Tibial nerve (tissue), 4 donors: Measurements from ENCODE around the gene UCHL1. TPM values are rescaled to one million over a fixed set of nuclear protein-coding genes. Genes with fewer than 3 reads are reported as not detected.

Experiments used
- DNase-seq, 2 donors: peaks; one replicate each; pipeline ENCODE4 v3.0.0-alpha.2; 2019; ENCODE audit warnings: low spot score in 2 of 2
- H3K27ac ChIP-seq, 4 donors: fragments of 200-600 bp; sonication (generic) in 3 of 4; one replicate each; pipeline ENCODE4 v1.5.1; 2017 to 2019; ENCODE audit warnings: mild to moderate bottlenecking in 1 of 4
- H3K27me3 ChIP-seq, 2 donors: fragments of 200-600 bp; sonication (generic) in 1 of 2; one replicate each; pipeline versions ENCODE4 v1.5.1 to v1.6.0; 2017 to 2019
- H3K36me3 ChIP-seq, 3 donors: fragments of 200-600 bp; sonication (generic); one replicate each; pipeline ENCODE4 v1.5.1; 2018 to 2019
- H3K4me1 ChIP-seq, 4 donors: fragments of 200-600 bp; sonication (generic) in 3 of 4; one replicate each; pipeline ENCODE4 v1.5.1; 2017 to 2019
- H3K4me3 ChIP-seq, 4 donors: fragments of 200-600 bp; sonication (generic) in 3 of 4; one replicate each; pipeline ENCODE4 v1.5.1; 2017 to 2019; ENCODE audit warnings: mild to moderate bottlenecking in 1 of 4, moderate library complexity in 1 of 4
- H3K9me3 ChIP-seq, 4 donors: fragments of 200-600 bp; sonication (generic) in 3 of 4; one replicate each; pipeline ENCODE4 v1.5.1; 2017 to 2019
- EP300 ChIP-seq, 2 donors: sonication (generic); formaldehyde crosslinking; IDR thresholded peaks; one replicate each; pipeline ENCODE4 v1.6.1; 2017; ENCODE audit warnings: antibody characterized with exemption in 2 of 2, mild to moderate bottlenecking in 1 of 2
- POLR2A ChIP-seq, 2 donors: fragments of 450-650 bp; IDR thresholded peaks; one replicate each; pipeline ENCODE4 v1.6.1; 2017; ENCODE audit warnings: antibody characterized with exemption in 2 of 2, mild to moderate bottlenecking in 2 of 2, moderate library complexity in 2 of 2
- WGBS, 2 donors: methylation state at CpG; one replicate each; pipeline ENCODE4 v1.1.5; 2018; 5-methylcytosine and 5-hydroxymethylcytosine counted together
- total RNA-seq, 4 donors: library from RNA; depleted of rRNA; stranded (reverse); fragments of >200 nt; gene quantifications; one replicate each; pipeline ENCODE4 v1.1.0, GENCODE V29; 2016
- TF ChIP-seq, protein P1 (sequence below), 5 experiments: fragments of 200-600 bp in 3 of 5; fragments of 450-650 bp in 2 of 5; sonication (generic) in 3 of 5; IDR thresholded peaks; one replicate each; pipeline ENCODE4 v1.5.1; 2016 to 2019; ENCODE audit warnings: antibody characterized with exemption in 5 of 5, mild to moderate bottlenecking in 3 of 5, moderate library complexity in 2 of 5

The UCHL1 gene
- total RNA-seq, result 100 to 1,000 TPM in 1 of 4 donors, 10 to 100 TPM in 3; 55.9 to 204 (median 71.5) TPM

DNA sequence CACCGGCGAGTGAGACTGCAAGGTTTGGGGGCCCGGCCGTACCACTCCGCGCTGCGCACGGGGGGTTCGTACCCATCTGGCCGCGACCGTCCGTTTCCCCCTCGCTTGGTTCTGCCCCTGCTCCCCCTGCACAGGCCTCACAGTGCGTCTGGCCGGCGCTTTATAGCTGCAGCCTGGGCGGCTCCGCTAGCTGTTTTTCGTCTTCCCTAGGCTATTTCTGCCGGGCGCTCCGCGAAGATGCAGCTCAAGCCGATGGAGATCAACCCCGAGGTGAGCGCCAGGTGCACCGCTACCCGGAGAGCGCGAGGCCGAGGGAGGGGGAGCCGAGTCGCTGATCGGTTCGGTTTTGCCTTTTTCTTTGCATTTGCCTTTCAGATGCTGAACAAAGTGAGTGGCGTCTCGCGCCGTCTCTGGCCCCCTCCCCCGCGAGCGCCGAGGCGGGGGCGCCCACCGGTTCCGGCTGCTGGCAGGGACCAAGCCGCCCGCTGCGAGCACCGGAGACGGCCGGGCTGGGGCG lies at the start of gene UCHL1:
Gene UCHL1, plus strand, starts transcription at position 189 of the 517 bp plus-strand sequence. Its CDS starts 49 bp downstream, at position 238.
- TF ChIP-seq POLR2A (IDR thresholded peaks at IDR 0.05) (no peak), EP300 (IDR thresholded peaks at IDR 0.05) (no peak)
- TF ChIP-seq, protein P1, sequence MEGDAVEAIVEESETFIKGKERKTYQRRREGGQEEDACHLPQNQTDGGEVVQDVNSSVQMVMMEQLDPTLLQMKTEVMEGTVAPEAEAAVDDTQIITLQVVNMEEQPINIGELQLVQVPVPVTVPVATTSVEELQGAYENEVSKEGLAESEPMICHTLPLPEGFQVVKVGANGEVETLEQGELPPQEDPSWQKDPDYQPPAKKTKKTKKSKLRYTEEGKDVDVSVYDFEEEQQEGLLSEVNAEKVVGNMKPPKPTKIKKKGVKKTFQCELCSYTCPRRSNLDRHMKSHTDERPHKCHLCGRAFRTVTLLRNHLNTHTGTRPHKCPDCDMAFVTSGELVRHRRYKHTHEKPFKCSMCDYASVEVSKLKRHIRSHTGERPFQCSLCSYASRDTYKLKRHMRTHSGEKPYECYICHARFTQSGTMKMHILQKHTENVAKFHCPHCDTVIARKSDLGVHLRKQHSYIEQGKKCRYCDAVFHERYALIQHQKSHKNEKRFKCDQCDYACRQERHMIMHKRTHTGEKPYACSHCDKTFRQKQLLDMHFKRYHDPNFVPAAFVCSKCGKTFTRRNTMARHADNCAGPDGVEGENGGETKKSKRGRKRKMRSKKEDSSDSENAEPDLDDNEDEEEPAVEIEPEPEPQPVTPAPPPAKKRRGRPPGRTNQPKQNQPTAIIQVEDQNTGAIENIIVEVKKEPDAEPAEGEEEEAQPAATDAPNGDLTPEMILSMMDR (IDR thresholded peaks at IDR 0.05), result no peak
- H3K4me3 ChIP-seq, result peak within 1 kb of the TSS; percentile 45 to 61 (median 52)
- peaks cover 0 to 6% (median 0%) of the 10 kb centered on the region in 3 donors for H3K36me3 ChIP-seq
- peak within 1 kb of the TSS in 2 of 4 donors; percentile 8 to 19 for H3K27ac ChIP-seq
- DNase-seq, result no peak
- peaks cover 0 to 16% (median 12%) of the 10 kb centered on the region in 4 donors for H3K4me1 ChIP-seq
- no peaks in the 10 kb centered on the region for H3K9me3 ChIP-seq
- WGBS, 2 donors, result 2 to 5% methylated on average over 32 to 41 of the region's 55 CpGs
- H3K27me3 ChIP-seq, result peaks cover 0 to 5% of the 10 kb centered on the region in 2 donors

DNA sequence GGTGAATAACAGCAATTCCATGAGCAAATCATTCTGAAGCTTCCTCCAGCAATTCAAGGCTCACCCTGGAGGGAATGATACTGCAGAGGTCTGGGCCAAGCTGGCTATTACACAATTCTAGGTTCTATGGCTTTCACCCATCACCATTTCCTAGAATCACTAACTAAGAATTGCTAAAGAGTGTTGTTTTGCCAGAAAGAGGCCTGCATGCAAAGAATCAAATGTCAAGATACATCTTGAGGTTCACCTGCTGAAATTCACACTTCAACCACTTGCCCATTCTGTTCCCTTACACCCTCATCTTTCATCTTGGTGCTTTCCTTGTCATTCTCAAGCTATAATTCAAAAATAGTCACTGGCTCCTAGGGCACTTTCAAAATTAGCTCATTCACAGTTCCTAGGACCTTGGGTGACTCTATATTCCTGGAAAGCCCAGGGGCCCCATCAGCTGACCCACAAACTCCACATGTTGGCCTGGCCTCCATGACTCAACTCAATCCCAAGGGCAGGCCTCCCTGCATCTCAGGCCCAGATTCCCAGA lies 49.4 kb upstream of the UCHL1 start:
- Histone ChIP-seq H3K27ac (peak overlapping the region in 1 of 4 donors; percentile 2), H3K4me3 (no peak overlapping the region), H3K27me3 (no peaks in the 10 kb centered on the region), H3K9me3 (no peaks in the 10 kb centered on the region), H3K36me3 (no peaks in the 10 kb centered on the region), H3K4me1 (peaks cover 0 to 82% (median 28%) of the 10 kb centered on the region in 4 donors)
- TF ChIP-seq EP300 (IDR thresholded peaks at IDR 0.05), result peak in 1 of 2 donors; percentile 57
- TF ChIP-seq, protein P1 (IDR thresholded peaks at IDR 0.05), result no peak
- DNase-seq, result peak in 1 of 2 donors; percentile 27

DNA sequence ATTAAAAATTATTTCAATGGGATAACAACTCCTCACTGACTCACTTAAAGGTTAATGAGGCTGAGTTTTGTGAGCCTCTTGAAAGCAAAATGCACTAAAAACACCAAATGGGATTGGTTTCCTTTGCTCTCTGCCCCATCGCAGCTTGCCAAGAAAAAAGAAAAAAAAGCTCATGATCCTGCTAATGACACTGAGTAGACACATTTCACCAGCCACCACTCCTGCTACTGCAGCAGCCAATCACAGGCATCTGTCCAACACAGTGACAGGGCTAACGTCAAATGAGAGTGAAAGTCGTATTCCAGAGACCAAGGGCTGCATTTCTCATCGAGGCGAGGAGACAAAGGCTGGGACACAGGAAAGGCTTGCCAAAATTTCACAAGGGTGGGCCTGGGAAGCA lies 47.5 kb upstream of the UCHL1 start:
- H3K4me1 ChIP-seq, result peaks cover 0 to 74% (median 22%) of the 10 kb centered on the region in 4 donors
- peak overlapping the region in 1 of 4 donors; percentile 13 for H3K27ac ChIP-seq
- TF ChIP-seq EP300 (IDR thresholded peaks at IDR 0.05) (no peak), POLR2A (IDR thresholded peaks at IDR 0.05) (no peak)
- TF ChIP-seq, protein P1 (IDR thresholded peaks at IDR 0.05), result no peak
- no peak overlapping the region for H3K4me3 ChIP-seq
- no peaks in the 10 kb centered on the region for H3K36me3 ChIP-seq
- WGBS, 2 donors, result 76 to 95% methylated on average over 5 of the region's 5 CpGs
- no peaks in the 10 kb centered on the region for H3K9me3 ChIP-seq
- no peak for DNase-seq
- no peaks in the 10 kb centered on the region for H3K27me3 ChIP-seq

DNA sequence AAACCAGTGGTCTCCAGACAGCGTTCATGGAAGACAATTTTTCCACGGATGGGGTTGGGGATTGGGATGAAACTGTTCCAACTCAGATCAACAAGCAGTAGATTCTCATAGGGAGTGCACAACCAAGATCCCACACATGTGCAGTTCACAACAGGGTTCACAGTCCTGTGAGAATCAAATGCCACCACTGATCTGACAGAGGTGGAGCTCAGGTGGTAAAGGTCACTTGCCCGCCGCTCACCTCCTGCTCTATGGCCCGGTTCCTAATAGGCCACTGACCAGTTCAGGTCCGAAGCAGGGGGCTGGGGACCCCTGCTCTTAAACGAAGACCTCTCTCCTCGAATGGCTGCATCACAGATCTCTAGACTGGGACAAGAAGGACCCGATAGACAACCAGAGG lies 46.8 kb upstream of the UCHL1 start:
- Histone ChIP-seq H3K4me3 (no peak overlapping the region), H3K27me3 (no peaks in the 10 kb centered on the region), H3K36me3 (no peaks in the 10 kb centered on the region), H3K4me1 (peaks cover 0 to 71% (median 17%) of the 10 kb centered on the region in 4 donors), H3K27ac (peak overlapping the region in 1 of 4 donors; percentile 13), H3K9me3 (no peaks in the 10 kb centered on the region)
- 87 to 88% methylated on average over 9 of the region's 9 CpGs for WGBS, 2 donors
- TF ChIP-seq, protein P1 (IDR thresholded peaks at IDR 0.05), result no peak
- no peak for TF ChIP-seq EP300 (IDR thresholded peaks at IDR 0.05)
- TF ChIP-seq POLR2A (IDR thresholded peaks at IDR 0.05), result no peak
- no peak for DNase-seq

DNA sequence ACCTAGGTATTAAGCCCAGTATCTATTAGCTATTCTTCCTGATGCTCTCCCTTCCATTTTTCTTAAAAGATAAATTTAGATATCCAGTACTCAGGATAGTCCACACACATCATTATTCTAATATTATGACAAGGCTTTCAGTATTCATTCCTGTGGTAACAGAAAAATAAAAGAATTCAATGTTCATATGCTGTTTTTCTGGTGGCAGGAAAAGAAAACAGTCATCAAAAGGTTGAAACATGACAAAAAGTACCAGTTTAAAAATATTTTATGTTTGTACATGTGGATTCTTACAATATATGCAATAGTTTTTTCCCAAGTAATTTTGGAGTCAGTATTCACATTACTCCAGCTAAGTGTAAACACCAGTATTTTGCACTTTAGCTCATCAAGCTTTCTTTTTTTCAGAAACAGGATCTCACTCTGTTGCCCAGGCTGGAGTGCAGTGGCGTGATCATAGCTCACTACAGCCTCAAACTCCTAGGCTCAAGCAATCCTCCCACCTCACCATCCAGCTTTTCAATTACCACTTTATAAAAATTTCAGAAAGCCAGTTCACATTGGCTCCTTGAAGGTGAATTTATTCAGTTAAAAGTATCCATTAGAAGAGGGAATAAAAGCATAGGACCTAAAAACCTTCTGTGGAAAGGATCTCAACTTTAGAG lies 44.6 kb upstream of the UCHL1 start:
- Histone ChIP-seq H3K9me3 (no peaks in the 10 kb centered on the region), H3K27ac (peak overlapping the region in 2 of 4 donors; percentile 44 to 87), H3K27me3 (no peaks in the 10 kb centered on the region), H3K4me3 (peak overlapping the region in 2 of 4 donors; percentile 69 to 91), H3K36me3 (no peaks in the 10 kb centered on the region), H3K4me1 (peaks cover 0 to 73% (median 15%) of the 10 kb centered on the region in 4 donors)
- no peak for DNase-seq
- WGBS, 2 donors, result 79 to 84% methylated on average over 1 of the region's 1 CpG
- TF ChIP-seq POLR2A (IDR thresholded peaks at IDR 0.05), result no peak
- TF ChIP-seq EP300 (IDR thresholded peaks at IDR 0.05), result no peak
- TF ChIP-seq, protein P1 (IDR thresholded peaks at IDR 0.05), result no peak
